Colonic mucosa (tissue), 4 donors: ENCODE measurements around the gene ZFHX3. TPM values are rescaled to one million over a fixed set of nuclear protein-coding genes. Genes with fewer than 3 reads are reported as not detected.

ENCODE experiments used
- DNase-seq: peaks from one replicate; pipeline ENCODE4 v3.0.0-alpha.2; 2020
- H3K27ac ChIP-seq: fragments of 200-600 bp; one replicate; pipeline ENCODE4 v1.8.0; 2021
- H3K27me3 ChIP-seq: fragments of 200-600 bp; one replicate; pipeline ENCODE4 v1.8.0; 2021
- H3K36me3 ChIP-seq: fragments of 200-600 bp; one replicate; pipeline ENCODE4 v1.8.0; 2021
- H3K4me1 ChIP-seq: fragments of 200-600 bp; one replicate; pipeline ENCODE4 v1.8.0; 2021; ENCODE audit warnings: mild to moderate bottlenecking
- H3K4me3 ChIP-seq: fragments of 200-600 bp; one replicate; pipeline ENCODE4 v1.8.0; 2021
- H3K9ac ChIP-seq, 2 donors: one replicate each; pipeline ENCODE4 v1.7.0; 2013; ENCODE audit warnings: control low read depth in 2 of 2, low read depth in 2 of 2, low read length in 2 of 2
- H3K9me3 ChIP-seq: fragments of 200-600 bp; one replicate; pipeline ENCODE4 v1.8.0; 2021
- CTCF ChIP-seq: fragments of 200-600 bp; IDR thresholded peaks from one replicate; pipeline ENCODE4 v1.8.0; 2022; ENCODE audit warnings: antibody characterized with exemption, mild to moderate bottlenecking
- intact Hi-C: fragments of 100-400 bp; cut with DNase I; formaldehyde crosslinking; loops from one replicate; pipeline ENCODE4 v1.14.1; 2022
- total RNA-seq, 2 donors: library from RNA; stranded (reverse); fragmentation: NEBNext Ultra II Directional in 1 of 2; extraction: Animal tissue kit (Norgen Biotek cat#: 25700) in 1 of 2; gene quantifications; one replicate each; pipeline ENCODE4 v1.2.1, GENCODE V29; 2021
- donor health status: healthy.
- donor health status: DM: no; HTN: no; CAD: no.
- donor health status: DM: no; HTN: no; CAD: no.

ZFHX3 gene
- total RNA-seq, 2 donors from 2014 or later, result 10.5 to 12.8 TPM

- intact Hi-C loops, result no loop called here
- Histone ChIP-seq H3K9me3 (no peaks in the 10 kb centered on the region), H3K36me3 (no peaks in the 10 kb centered on the region), H3K9ac (no peak overlapping the region), H3K4me1 (no peaks in the 10 kb centered on the region), H3K27me3 (no peaks in the 10 kb centered on the region), H3K4me3 (no peak overlapping the region), H3K27ac (no peak overlapping the region)
- no peak for DNase-seq
- no peak for TF ChIP-seq CTCF
Observed at GRCh38 chr16:73036074-73036826, 11.7 kb downstream of the ZFHX3 start.

DNA sequence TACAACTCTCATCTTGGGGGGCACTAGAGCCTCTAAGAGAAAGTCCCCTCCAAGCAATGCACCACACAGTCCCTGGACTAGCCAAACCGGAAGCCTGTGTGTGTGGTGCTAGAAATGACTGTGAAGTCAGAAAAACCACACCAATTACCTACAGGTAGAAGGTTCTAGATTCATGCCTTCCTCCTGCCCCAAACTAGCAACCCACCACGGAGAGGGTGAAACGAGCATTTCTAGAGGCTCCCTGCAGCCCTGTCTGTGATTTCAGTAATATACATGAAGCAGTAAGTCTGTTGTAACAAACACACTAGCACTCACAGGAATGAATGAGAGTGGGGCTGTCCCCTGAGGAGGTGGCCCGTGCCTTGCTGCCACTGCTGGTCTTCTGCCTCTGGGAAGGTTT is 13.6 kb downstream of the ZFHX3 start:
- H3K27ac ChIP-seq, result no peak overlapping the region

DNA sequence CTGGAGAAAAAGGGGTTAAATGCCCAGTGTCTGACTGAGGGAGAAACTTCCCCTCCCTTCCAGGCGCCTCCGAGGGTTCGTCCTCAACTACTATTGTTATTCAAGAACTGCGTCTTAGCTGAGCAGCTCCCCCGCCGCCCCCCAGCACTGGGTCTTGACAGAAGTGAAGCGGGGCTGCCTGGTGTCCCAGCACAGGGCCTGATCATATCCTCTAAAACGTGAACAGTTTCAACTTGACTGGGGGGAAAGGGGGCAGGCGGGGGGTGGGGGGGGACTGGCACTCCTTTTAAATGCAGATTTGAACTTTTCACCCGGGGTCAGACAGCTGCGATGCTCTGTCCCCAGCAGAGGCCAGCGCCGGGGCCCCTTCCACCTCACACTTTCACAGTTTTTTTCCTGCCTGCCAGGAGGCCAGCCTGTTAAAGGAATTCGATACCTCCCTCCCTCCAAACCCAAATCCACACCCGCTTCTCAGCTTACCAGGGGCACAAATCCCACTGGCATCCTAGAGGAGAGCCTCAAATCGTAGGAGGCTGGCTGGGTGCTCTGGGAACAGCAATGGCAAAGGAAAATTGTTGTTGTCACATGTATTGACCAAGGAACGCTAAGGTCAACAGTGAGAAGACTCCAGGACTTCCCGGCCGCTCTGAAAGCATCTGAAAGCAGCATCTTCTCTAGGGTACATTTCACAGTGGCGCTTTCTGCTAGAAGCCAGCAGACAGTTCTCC is 14.5 kb downstream of the ZFHX3 start:
- intact Hi-C loops, result no loop called here

More for the DNA sequence above, 13.6 kb downstream of the ZFHX3 start:
- Histone ChIP-seq H3K9me3 (no peaks in the 10 kb centered on the region), H3K27me3 (no peaks in the 10 kb centered on the region), H3K4me3 (no peak overlapping the region), H3K36me3 (no peaks in the 10 kb centered on the region), H3K4me1 (no peaks in the 10 kb centered on the region), H3K9ac (no peak overlapping the region)
- no peak for TF ChIP-seq CTCF
- intact Hi-C loops, result no loop called here
- no peak for DNase-seq

GRCh38 chr16:73032541-73033270 is 15.2 kb downstream of the ZFHX3 start:
- no peak for DNase-seq
- no peaks in the 10 kb centered on the region for H3K9me3 ChIP-seq
- H3K36me3 ChIP-seq, result no peaks in the 10 kb centered on the region
- no peaks in the 10 kb centered on the region for H3K27me3 ChIP-seq
- H3K9ac ChIP-seq, result no peak overlapping the region
- no peak for TF ChIP-seq CTCF
- no peaks in the 10 kb centered on the region for H3K4me1 ChIP-seq
- no peak overlapping the region for H3K27ac ChIP-seq
- H3K4me3 ChIP-seq, result no peak overlapping the region
- intact Hi-C loops, result no loop called here

More for the DNA sequence above, 14.5 kb downstream of the ZFHX3 start:
- H3K9me3 ChIP-seq, result no peaks in the 10 kb centered on the region
- no peak for DNase-seq
- no peak for TF ChIP-seq CTCF
- no peaks in the 10 kb centered on the region for H3K4me1 ChIP-seq
- no peak overlapping the region for H3K9ac ChIP-seq
- no peaks in the 10 kb centered on the region for H3K36me3 ChIP-seq
- H3K4me3 ChIP-seq, result no peak overlapping the region
- no peaks in the 10 kb centered on the region for H3K27me3 ChIP-seq
- H3K27ac ChIP-seq, result no peak overlapping the region

- H3K4me3 ChIP-seq, result no peak overlapping the region
- H3K27ac ChIP-seq, result no peak overlapping the region
- no peak for DNase-seq
- H3K36me3 ChIP-seq, result no peaks in the 10 kb centered on the region
- intact Hi-C loops, result no loop called here
- H3K27me3 ChIP-seq, result no peaks in the 10 kb centered on the region
- TF ChIP-seq CTCF, result no peak
- H3K9me3 ChIP-seq, result no peaks in the 10 kb centered on the region
- no peak overlapping the region for H3K9ac ChIP-seq
- no peaks in the 10 kb centered on the region for H3K4me1 ChIP-seq
Observed at GRCh38 chr16:73031984-73032383, 15.9 kb downstream of the ZFHX3 start.
